ACHN (cell line): ENCODE data around the gene TMEM132E.
A peak's percentile ranks its signal among the peaks of the same experiment; 100 is the strongest.
"Not testable (repeated sequence)": the region's sequence is repeated elsewhere in the genome, so short reads cannot be mapped to it uniquely, and the experiment has no call there.

ENCODE experiments used
- DNase-seq: peaks from one replicate; pipeline ENCODE4 v3.0.0-alpha.2; 2015
- in situ Hi-C: cut with HindIII; loops from 2 replicates; pipeline ENCODE4 v1.10.0; 2017; ENCODE audit warnings: low sequenced_read_pairs, low pct_ligation_motif_present, low pct_unique_long_range_greater_than_20kb

The TMEM132E gene, protein sequence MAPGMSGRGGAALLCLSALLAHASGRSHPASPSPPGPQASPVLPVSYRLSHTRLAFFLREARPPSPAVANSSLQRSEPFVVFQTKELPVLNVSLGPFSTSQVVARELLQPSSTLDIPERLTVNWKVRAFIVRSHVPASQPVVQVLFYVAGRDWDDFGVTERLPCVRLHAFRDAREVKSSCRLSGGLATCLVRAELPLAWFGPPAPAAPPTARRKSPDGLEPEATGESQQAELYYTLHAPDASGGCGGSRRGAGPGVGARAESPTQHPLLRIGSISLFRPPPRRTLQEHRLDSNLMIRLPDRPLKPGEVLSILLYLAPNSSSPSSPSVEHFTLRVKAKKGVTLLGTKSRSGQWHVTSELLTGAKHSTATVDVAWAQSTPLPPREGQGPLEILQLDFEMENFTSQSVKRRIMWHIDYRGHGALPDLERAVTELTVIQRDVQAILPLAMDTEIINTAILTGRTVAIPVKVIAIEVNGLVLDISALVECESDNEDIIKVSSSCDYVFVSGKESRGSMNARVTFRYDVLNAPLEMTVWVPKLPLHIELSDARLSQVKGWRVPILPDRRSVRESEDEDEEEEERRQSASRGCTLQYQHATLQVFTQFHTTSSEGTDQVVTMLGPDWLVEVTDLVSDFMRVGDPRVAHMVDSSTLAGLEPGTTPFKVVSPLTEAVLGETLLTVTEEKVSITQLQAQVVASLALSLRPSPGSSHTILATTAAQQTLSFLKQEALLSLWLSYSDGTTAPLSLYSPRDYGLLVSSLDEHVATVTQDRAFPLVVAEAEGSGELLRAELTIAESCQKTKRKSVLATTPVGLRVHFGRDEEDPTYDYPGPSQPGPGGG (N-terminal part only)

DNA sequence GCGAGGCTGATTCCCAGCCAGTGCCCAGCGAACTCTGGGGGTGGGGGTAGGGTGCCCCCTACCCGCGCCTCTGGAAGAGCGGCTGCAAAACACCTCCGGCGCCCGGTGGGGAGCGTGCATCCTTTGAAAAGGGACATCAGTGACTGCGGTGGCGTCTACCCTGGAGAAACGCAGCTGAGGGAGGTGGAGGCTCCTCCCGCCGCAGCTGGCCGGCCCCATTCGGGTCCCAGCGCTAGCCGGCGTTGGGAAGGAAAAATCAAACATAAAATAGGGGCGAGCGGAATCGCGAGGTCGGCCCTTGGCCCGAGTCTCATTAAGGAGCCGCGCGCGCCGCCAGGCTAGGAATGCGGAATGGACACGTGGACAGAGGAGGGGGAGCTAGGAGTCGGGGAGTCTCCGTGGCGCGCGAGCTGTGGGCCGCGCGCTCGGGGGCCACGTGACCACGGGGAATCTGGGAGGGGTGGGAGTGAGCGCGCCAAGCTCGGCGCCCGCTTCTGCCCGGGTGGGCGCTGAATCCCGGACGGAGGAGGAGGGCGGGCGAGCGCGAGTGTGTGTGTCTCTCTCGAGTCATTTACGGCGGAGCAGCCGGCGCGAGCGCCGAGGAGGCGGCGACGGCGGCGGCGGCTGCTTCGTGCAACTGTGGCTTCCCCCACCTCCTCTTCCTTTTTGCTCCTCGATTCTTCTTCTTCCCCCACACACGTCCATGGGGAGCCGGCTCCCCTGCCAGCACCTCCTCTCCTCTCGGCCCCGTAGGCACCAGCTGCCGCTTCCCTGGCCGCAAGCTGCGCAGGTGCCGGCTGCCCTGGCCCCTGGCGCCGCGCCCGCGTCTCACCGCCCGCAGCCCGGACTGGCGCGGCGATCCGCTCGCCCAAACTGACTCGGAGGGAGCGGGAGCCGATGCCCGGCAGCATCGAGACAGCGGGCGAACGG lies at the start of gene TMEM132E:
Gene TMEM132E, plus strand, starts transcription at position 566 of the 930 bp plus-strand sequence. CDS start 1,495 bp downstream, outside the sequence.
- in situ Hi-C loops, result no loop called here
- DNase-seq, result peak; percentile 8

DNA sequence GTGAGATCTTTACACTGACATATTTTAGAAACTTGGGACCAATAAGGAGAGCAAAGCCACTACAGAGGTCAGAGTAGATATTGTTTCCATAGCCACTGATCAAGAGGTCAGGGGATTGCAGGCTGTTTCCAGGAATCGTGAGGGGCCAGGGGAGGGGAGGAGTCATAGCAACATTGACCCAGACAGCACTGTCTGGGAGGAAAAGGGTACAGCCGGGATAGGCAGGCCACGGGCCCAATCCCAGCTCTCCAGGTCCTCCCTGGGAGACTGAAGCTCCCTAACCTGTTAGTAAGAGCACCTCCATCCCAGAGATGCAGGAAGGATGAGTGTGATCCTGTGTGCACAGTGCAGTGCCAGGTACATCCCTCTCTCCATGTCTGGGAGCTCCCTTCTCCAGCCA lies 48.5 kb upstream of the TMEM132E start:
- DNase-seq, result no peak
- in situ Hi-C loops, result no loop called here

DNA sequence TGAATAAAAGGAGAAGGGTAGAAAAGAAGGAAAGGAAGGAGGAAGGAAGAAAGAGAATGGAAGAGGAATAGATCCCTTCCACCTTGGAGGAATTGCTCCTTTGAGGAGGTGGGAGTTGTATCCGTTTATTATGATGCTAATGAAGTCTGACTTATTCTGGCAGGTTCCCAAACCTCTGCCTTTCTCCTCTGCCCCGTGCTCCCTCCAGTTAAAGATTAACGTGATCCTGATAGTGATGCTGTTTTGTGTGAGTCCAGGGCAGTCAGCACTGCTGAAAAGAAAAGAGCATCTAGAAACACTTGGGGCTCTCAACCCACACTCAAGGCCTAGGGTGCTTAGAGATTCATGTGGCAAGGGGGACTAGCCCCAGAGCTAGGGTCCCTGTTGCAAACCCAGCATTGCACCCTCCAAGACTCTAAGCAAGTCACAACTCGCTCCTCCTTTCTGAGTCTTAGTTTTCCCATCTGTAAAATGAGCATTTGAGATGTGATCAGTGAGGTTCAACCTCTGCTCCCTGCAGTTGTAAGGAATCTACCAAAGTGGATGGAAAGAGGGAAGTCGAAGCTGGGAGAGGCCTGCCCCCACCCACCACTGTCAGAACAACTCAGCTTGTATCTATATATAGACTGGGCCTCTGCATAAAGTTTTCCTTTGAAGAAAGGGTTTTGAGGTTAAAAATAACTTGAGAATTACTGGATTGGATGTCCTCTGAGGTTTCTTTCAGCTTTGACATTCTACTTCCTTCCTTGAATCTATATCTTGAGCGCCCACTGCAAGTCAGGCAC lies 46.9 kb upstream of the TMEM132E start:
- in situ Hi-C loops, result no loop called here
- no peak for DNase-seq

DNA sequence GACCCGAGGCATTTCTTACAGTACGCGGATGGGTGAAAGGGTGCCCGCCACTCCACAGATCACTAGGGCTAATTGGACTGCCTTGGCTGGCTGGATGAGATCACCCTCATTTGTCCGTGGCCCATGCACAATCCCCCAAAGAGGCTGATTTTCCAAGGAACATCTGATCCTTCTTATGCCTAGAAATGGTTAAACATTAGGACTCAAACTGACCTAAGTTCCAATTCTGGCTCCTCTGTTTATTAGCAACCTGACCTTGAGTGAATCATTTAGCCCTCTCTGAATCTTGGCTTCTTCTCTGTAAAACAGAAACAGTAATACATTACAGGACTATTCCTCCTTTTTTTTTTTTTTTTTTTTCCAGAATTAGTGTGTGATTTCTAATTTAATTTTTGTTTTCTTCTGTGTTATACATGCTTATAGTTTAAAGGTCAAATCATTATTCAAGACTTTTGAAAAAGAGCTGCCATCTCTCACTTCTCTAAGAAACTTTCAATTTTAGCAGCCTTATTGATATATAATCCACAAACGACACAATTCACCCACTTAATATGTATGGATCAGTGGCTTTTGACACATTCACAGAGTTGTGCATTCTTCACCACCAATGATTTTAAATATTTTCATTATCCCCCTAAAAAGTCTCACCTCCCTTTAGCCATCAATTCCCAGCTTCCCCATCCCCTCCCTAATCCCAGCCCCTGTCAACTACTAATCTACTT lies 45.4 kb upstream of the TMEM132E start:
- in situ Hi-C loops, result no loop called here

DNA sequence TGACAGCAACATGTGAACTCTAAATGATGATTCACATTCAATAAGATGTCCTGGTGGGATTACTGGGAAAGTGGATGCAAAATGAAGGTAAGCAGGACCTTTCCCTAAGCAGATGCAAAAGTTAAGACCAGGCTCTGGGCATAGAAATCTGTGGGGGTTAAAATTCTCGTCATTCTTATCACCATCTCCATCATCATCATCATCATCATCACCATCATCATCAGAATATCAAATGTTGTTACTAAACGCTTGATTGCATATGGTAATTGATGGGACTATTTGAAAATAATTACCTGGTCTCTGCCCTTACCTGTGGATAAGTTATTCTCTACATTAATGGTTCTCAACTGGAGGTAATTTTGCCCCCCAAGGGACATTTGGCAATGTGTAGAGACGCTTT lies 41.9 kb upstream of the TMEM132E start:
- in situ Hi-C loops, result no loop called here
- DNase-seq, result no peak

More for the DNA sequence above, 45.4 kb upstream of the TMEM132E start:
- peak; percentile 12 for DNase-seq

DNA sequence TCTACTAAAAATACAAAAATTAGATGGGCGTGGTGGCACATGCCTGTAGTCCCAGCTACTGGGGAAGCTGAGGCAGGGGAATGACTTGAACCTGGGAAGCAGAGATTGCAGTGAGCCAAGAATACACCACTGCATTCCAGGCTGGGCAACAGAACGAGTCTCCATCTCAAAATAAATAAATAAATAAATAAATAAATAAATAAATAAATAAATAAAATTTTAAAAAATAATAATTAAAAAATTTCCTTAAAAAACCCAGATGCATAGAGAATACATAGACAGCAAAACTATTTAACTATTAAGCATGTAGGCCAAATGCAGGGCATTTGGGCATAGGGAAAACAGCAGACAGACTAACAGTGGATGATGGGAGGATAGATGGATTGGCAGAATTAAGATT lies 40.8 kb upstream of the TMEM132E start:
- in situ Hi-C loops, result not testable (repeated sequence)

DNA sequence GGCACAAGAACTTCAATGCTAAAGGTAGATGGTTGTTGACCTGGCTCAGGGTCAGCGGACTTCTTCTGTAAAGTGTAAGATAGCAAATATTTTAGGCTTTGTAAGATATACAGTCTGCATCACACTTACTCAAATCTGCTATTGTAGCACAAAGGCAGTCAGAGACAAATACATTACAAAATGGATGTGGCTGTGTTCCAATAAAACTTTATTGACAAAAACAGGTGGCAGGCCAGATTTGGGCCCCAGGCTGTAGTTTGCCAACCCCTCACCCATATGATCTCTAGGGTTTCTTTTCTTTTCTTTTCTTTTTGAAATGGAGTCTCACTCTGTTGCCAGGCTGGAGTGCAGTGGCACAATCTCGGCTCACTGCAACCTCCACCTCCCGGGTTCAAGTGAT lies 39.5 kb upstream of the TMEM132E start:
- DNase-seq, result no peak
- in situ Hi-C loops, result no loop called here

More for the DNA sequence above, 40.8 kb upstream of the TMEM132E start:
- not testable (repeated sequence) for DNase-seq

DNA sequence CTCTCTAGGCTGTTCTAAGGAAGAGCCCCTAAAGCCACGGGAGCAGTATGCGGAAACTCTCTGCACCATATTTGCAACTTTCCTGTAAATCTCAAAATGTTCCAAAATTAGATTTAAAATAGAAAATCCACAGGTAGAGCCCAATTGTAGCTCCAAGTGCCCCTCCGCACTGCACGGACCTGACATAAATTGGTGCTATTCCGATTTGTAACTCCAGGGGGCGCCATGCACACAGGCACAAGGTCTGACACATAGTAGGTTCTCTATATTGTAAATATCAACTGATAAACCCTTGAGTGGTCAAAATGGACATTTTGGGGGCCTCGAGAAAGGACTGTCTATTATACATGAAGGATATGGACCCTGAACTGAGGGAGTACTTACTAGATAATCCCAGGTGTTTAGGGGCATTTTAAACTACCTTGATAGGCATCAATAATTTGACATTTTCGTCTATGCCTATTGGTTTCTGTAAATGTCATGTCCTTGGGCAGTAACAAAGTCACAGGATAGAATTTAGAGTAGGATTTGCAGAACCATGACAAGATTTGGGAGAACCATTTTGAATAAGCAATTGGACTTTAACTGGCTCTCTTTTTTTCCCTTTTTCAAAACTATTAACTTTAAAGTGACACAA lies 36.6 kb upstream of the TMEM132E start:
- in situ Hi-C loops, result no loop called here
- DNase-seq, result peak; percentile 24

DNA sequence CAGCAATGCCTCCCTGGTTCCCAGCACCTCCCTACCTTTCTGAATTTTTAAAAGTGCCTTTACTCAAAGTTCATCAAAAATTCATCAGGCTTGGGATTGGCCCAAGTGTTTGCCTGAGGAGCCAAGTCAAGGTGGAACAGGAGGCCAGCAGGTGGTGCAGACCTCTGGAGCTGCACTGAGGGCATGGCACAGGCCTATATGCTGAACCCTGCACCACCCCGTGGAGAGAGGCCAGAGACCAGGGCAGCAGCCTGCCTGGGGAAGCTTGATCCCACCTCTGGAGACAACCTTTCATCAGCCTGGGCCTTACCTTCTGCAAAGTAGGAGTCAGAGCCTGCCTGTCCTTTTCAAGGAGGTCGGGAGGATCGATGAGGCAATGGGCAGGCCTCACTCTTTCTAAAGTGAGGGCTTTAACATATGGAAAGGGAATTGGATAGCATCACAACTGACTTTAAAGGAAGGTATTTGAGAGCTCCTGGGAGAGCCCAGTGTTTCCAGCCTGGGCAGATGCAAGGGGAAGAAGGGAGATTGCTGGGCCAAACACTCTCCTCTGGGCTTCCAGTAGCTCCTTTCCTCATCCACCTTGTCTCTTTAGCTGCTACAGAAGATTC lies 31.8 kb upstream of the TMEM132E start:
- in situ Hi-C loops, result no loop called here
- DNase-seq, result no peak

DNA sequence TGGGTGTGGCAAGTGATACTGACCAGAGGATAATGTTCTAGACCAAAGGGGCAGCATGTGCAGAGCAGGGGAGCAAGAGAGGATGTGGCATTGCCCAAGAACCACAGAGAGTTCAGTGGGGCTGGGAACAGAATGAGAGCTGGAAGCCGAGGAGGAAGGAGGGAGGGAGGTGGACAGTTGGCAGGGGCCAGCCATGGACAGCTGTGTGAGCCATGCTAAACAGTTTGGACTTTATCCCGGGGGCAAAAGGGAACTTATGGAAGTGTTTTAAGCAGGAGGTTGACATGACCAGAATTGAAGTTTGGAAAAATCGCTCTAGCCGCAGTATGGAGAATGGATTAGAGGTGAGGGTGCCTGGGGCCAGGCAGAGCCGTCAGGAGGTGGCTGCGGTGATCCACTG lies 29.4 kb upstream of the TMEM132E start:
- in situ Hi-C loops, result no loop called here

DNA sequence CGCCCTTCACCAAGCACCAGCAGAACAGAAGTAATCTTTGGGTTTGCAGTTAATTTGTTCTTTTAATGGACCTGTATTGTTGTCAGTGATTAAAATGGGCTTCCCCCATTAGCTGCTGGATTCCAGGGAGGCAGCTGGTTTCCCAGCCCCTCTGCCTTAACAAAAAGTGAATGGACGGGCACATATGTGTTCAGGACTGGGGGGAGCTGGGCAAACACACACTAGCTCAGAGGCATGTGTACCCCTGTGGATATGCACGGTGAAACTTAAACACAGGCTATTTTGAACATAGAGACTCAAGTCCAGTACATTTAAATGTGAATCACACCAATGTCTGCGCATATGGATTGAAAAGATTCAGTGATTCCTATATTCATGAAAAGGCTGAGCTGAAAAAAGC lies 25.5 kb upstream of the TMEM132E start:
- in situ Hi-C loops, result no loop called here
- DNase-seq, result no peak

More for the DNA sequence above, 29.4 kb upstream of the TMEM132E start:
- no peak for DNase-seq

DNA sequence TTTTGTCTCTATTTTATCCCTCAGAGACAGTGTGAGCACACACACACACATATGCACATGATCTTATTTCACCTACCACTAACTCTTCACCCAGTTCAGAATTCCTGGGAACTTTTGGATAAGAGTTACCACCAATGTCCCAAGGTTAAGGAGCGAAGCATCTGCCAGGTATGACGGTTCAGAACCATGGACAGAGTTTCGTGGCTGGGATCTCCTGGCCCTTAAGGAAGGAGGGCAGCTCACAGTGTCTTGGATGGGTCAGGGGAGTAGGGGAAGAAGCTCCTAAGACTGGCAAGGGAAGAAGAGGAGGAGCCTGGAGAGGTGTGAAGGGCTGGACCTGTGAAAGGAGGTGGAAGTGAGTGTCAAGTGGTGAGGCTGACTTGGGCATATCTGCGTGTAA lies 23.0 kb upstream of the TMEM132E start:
- DNase-seq, result peak; percentile 33
- in situ Hi-C loops, result no loop called here

DNA sequence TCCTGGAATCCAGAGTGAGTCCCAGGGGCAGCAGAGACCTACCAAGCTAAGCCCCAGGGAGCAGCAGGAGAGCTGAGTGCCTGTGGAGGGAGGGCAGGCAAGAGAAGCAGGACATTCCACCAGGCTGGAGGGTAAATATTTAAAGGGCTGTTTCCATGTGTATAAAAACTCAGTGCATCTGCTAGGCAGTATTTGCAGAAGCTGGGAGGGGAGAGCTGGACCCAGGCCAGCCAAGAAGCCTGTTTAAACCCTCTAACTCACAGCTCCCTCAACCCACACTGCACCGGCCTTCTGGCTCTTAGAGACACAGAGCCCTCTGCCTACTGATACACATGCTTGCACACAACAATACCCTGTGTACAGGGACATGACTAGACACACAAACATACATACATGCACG lies 22.5 kb upstream of the TMEM132E start:
- no peak for DNase-seq
- in situ Hi-C loops, result no loop called here

DNA sequence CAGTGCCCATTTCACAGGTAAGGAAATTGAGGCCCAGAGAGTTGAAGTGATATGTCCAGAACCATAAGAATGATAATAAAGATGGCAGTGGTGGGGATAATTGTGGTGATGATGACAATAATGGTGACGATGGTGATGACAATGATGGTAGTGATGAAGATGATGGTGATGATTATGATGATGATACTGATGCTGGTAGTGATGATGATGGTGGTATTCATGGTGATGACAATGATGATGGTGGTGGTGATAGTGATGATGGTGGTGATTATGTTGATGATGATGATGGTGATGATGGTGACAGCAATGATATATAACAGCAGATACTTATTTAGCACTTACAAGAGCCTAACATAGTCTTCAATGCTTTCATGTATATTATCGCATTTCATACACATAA lies 18.1 kb upstream of the TMEM132E start:
- in situ Hi-C loops, result no loop called here
- no peak for DNase-seq

DNA sequence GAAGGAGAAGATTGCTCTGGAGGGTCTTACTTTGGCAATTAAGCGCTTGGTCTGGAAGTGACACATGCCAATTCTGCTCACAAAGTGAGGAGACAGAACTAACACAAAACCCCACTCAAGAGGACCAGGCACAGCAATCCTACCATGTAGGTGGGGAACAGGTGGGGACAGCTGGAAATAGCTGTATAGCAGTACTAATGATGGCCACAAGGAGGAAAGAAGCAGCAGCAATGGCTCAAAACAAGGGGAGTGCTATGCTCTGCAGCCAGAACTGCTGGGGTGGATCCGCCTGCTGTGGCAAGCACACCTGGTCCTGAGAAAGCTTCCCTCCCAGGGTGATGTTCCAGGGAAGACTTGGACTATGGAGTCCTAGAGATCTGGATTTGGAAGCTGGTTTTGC lies 17.0 kb upstream of the TMEM132E start:
- peak; percentile 19 for DNase-seq

DNA sequence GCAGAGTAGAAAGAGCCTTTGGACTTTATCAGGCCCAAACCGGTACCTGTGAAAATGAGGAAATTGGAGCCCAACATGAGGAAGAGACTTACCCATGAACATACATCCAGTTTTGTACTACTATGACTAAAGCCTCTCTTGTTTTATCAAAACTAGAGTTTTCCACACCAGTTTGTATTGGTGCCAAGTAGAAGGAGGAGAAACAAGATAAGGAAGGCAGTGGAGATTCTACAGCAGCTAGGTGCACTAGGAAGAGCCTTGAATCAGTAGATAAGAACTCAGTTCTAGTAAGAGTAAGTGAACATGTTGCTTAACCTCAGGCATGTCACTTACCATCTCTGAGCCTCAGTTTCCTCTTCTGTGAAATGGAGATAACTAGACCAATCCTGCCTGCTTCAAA lies 13.7 kb upstream of the TMEM132E start:
- in situ Hi-C loops, result no loop called here
- DNase-seq, result no peak

More for the DNA sequence above, 17.0 kb upstream of the TMEM132E start:
- in situ Hi-C loops, result no loop called here
